ENCODE results near the gene CNIH3. TPM values are rescaled to one million over a fixed set of nuclear protein-coding genes. Genes with fewer than 3 reads are reported as not detected.

CNIH3 gene
- total and polyA plus RNA-seq, 10 of the 15 experiments (the other 5 are each of a cell fraction or from before 2014, with no cell fraction given): 0.77 to 5.8 (median 1.8) TPM

GRCh38 chr1:224582041-224582440, 34.1 kb upstream of the CNIH3 start:
- intact Hi-C loops (cut with micrococcal nuclease; ENCODE audit: unreplicated experiment): no loop called here

More at GRCh38 chr1:224582041-224582440, 34.1 kb upstream of the CNIH3 start:
- no peaks in the 10 kb centered on the region; a peak in 1 of 4 replicates for H3K27me3 ChIP-seq (replicated peaks in 1 of 2; ENCODE audit: control insufficient read depth in 2 of 2, insufficient read depth in 2 of 2, low read length in 1 of 2)
- no peaks in the 10 kb centered on the region for H3K4me1 ChIP-seq (ENCODE audit: control insufficient read depth, insufficient read depth, low read length)
- in situ Hi-C loops (cut with MboI): no loop called here
- no TSS peak for BruUV-seq (replicated peaks)
- no peak for FAIRE-seq
- SMC1A ChIA-PET (ENCODE audit: uncharacterized antibody, unreplicated experiment): interaction anchor here (0.9 to 1.1 kb wide), 2 partner anchors 9 to 120 kb away, joined by 3 read pairs; no protein-coding TSS in a partner anchor
- no peak overlapping the region for H3K27ac ChIP-seq (ENCODE audit: control insufficient read depth, insufficient read depth)
- H3K79me2 ChIP-seq (ENCODE audit: control insufficient read depth, insufficient read depth, low read length): no peaks in the 10 kb centered on the region
- no peaks in the 10 kb centered on the region for H3K9me3 ChIP-seq (replicated peaks; ENCODE audit: control insufficient read depth, insufficient read depth, low read length)
- no peak overlapping the region for H3K9ac ChIP-seq (ENCODE audit: control insufficient read depth, insufficient read depth, low read length)
- POLR2A ChIA-PET: no interaction called here
- no peak overlapping the region for H3K4me2 ChIP-seq (ENCODE audit: control insufficient read depth, insufficient read depth)
- H3K36me3 ChIP-seq (ENCODE audit: control insufficient read depth in 2 of 2, insufficient read depth in 2 of 2, low read length in 1 of 2): no peaks in the 10 kb centered on the region
- no peak for DNase-seq (ENCODE audit: low read depth, low spot score)
- no peak for TF ChIP-seq BRCA1 (IDR thresholded peaks at IDR 0.05; ENCODE audit: low read depth, low read length)
- TF ChIP-seq EED (IDR thresholded peaks at IDR 0.05; ENCODE audit: low read depth): no peak
- TF ChIP-seq FOXM1 (IDR thresholded peaks at IDR 0.05; ENCODE audit: low read depth, low read length): no peak
- no peak for TF ChIP-seq IRF4 (IDR thresholded peaks at IDR 0.05; ENCODE audit: low read depth, low read length)
- TF ChIP-seq SREBF2 (IDR thresholded peaks at IDR 0.05; ENCODE audit: low read length): no peak
- TF ChIP-seq CTCF (IDR thresholded peaks at IDR 0.05 in 2 of 3, conservative IDR thresholded peaks at IDR 0.05 in 1 of 3; ENCODE audit: control insufficient read depth in 2 of 3, extremely low read depth in 1 of 3, insufficient read depth in 1 of 3, low read depth in 3 of 3, low read length in 3 of 3): no peak
- TF ChIP-seq CBX3 (IDR thresholded peaks at IDR 0.05; ENCODE audit: borderline replicate concordance, low read depth): no peak
- no peak for TF ChIP-seq ZSCAN29 (IDR thresholded peaks at IDR 0.05)
- RAD21 ChIA-PET (ENCODE audit: unreplicated experiment): no interaction called here
- CTCF ChIA-PET: interaction anchor here (0.6 to 1.6 kb wide), 2 partner anchors 271 to 322 kb away, joined by 3 read pairs; no protein-coding TSS in a partner anchor
- no peak for ATAC-seq
- H2AFZ ChIP-seq (ENCODE audit: control insufficient read depth, low read depth, low read length): no peak overlapping the region
- WGBS (ENCODE audit: insufficient coverage, insufficient replicate concordance, low lambda C conversion rate, missing lambda C conversion rate): 0% methylated on average over 1 of the region's 1 CpG
- H3K4me3 ChIP-seq: no peak overlapping the region
- no peaks in the 10 kb centered on the region for H4K20me1 ChIP-seq (ENCODE audit: control insufficient read depth, insufficient read depth)

Measured in GM12878 (cell line).